Pons (tissue), 1 donor: ENCODE results near the gene GPATCH8.
A peak's percentile ranks its signal among the peaks of the same experiment; 100 is the strongest.
"Not testable (repeated sequence)": the region's sequence is repeated elsewhere in the genome, so short reads cannot be mapped to it uniquely, and the experiment has no call there.

Experiments used
- DNase-seq: peaks from one replicate; pipeline ENCODE4 v3.0.0-alpha.2; 2016; ENCODE audit warnings: low spot score

GPATCH8 gene

GRCh38 chr17:44396946-44397345 lies 106.3 kb downstream of the GPATCH8 start:
- DNase-seq, result no peak

GRCh38 chr17:44394833-44395232 lies 108.4 kb downstream of the GPATCH8 start:
- no peak for DNase-seq

- not testable (repeated sequence) for DNase-seq
Observed at GRCh38 chr17:44394112-44394511, 109.1 kb downstream of the GPATCH8 start.

GRCh38 chr17:44390250-44390870 lies 112.8 kb downstream of the GPATCH8 start:
- no peak for DNase-seq

- no peak for DNase-seq
Observed at GRCh38 chr17:44389723-44390202, 113.4 kb downstream of the GPATCH8 start.

- no peak for DNase-seq
Observed at GRCh38 chr17:44389281-44389680, 113.9 kb downstream of the GPATCH8 start, which contains the start of gene ITGA2B. Gene ITGA2B, minus strand, starts transcription at chr17:44389649. Its CDS starts 176 bp downstream, at chr17:44389473.

- no peak for DNase-seq
Observed at GRCh38 chr17:44387804-44388203, 115.4 kb downstream of the GPATCH8 start.

- DNase-seq, result no peak
Observed at GRCh38 chr17:44386182-44386525, 117.1 kb downstream of the GPATCH8 start.

GRCh38 chr17:44385287-44386181 lies 117.7 kb downstream of the GPATCH8 start:
- DNase-seq, result no peak

GRCh38 chr17:44384823-44385286 lies 118.4 kb downstream of the GPATCH8 start:
- no peak for DNase-seq

GRCh38 chr17:44384281-44384822 lies 118.9 kb downstream of the GPATCH8 start:
- DNase-seq, result no peak

GRCh38 chr17:44383861-44384260 lies 119.3 kb downstream of the GPATCH8 start:
- no peak for DNase-seq

GRCh38 chr17:44383363-44383762 lies 119.8 kb downstream of the GPATCH8 start:
- DNase-seq, result no peak

GRCh38 chr17:44382917-44383316 lies 120.3 kb downstream of the GPATCH8 start:
- no peak for DNase-seq

GRCh38 chr17:44381810-44382305 lies 121.3 kb downstream of the GPATCH8 start:
- no peak for DNase-seq

- DNase-seq, result no peak
Observed at GRCh38 chr17:44380767-44381166, 122.4 kb downstream of the GPATCH8 start.

GRCh38 chr17:44379887-44380286 lies 123.3 kb downstream of the GPATCH8 start:
- no peak for DNase-seq

GRCh38 chr17:44378171-44378705 lies 125.0 kb downstream of the GPATCH8 start:
- no peak for DNase-seq

GRCh38 chr17:44376779-44377178 lies 126.4 kb downstream of the GPATCH8 start:
- no peak for DNase-seq

GRCh38 chr17:44376124-44376523 lies 127.1 kb downstream of the GPATCH8 start:
- DNase-seq, result peak; percentile 20

GRCh38 chr17:44375196-44376017 lies 127.8 kb downstream of the GPATCH8 start:
- DNase-seq, result no peak
